ENCODE data around the gene INPP5F. TPM values are rescaled to one million over a fixed set of nuclear protein-coding genes. Genes with fewer than 3 reads are reported as not detected.

Gene INPP5F
- total and polyA plus RNA-seq, 2 donors (not counting 1 experiment from before 2014, with no cell fraction given): 15.0 to 23.3 TPM

GRCh38 chr10:119723624-119724023 lies 2.2 kb upstream of the INPP5F start:
- Histone ChIP-seq H3K79me2 (ENCODE audit: control insufficient read depth, insufficient read depth, low read length) (peaks cover 5% of the 10 kb centered on the region), H3K9ac (ENCODE audit: insufficient read depth, low read length) (no peak overlapping the region), H3K27me3 (ENCODE audit: control insufficient read depth, insufficient read depth, low read length) (no peaks in the 10 kb centered on the region), H3K4me1 (ENCODE audit: control insufficient read depth, extremely low read depth, insufficient read depth, low read length) (peaks cover 8% of the 10 kb centered on the region), H2AFZ (ENCODE audit: low read length) (peak overlapping the region; percentile 5), H3K4me2 (ENCODE audit: extremely low read depth, insufficient read depth, low read length) (no peak overlapping the region), H4K20me1 (ENCODE audit: control insufficient read depth, extremely low read depth, insufficient read depth, low read length) (no peaks in the 10 kb centered on the region), H3K36me3 (ENCODE audit: control insufficient read depth, insufficient read depth, low read length) (no peaks in the 10 kb centered on the region), H3K27ac (ENCODE audit: insufficient read depth, low read length) (no peak overlapping the region), H3K9me3 (ENCODE audit: control insufficient read depth, insufficient read depth, low read depth, low read length) (no peaks in the 10 kb centered on the region), H3K4me3 (replicated peaks in 1 of 4; ENCODE audit: control extremely low read depth in 1 of 4, insufficient read depth in 1 of 4, low read depth in 3 of 4, low read length in 4 of 4) (no peak overlapping the region)
- no peak for TF ChIP-seq EZH2 (IDR thresholded peaks at IDR 0.05; ENCODE audit: low read length, missing control alignments)
- no peak for TF ChIP-seq CTCF (conservative IDR thresholded peaks at IDR 0.05 in 1 of 2, IDR thresholded peaks at IDR 0.05 in 1 of 2; ENCODE audit: low read depth in 1 of 2, low read length in 2 of 2)
- no peak for DNase-seq (ENCODE audit: low read depth in 2 of 2)

- Histone ChIP-seq H2AFZ (ENCODE audit: low read length) (peak overlapping the region; percentile 89), H3K79me2 (ENCODE audit: control insufficient read depth, insufficient read depth, low read length) (peaks cover 5% of the 10 kb centered on the region), H3K4me1 (ENCODE audit: control insufficient read depth, extremely low read depth, insufficient read depth, low read length) (peaks cover 8% of the 10 kb centered on the region), H4K20me1 (ENCODE audit: control insufficient read depth, extremely low read depth, insufficient read depth, low read length) (no peaks in the 10 kb centered on the region), H3K9me3 (ENCODE audit: control insufficient read depth, insufficient read depth, low read depth, low read length) (no peaks in the 10 kb centered on the region), H3K9ac (ENCODE audit: insufficient read depth, low read length) (peak overlapping the region; percentile 78), H3K4me3 (replicated peaks in 1 of 4; ENCODE audit: control extremely low read depth in 1 of 4, insufficient read depth in 1 of 4, low read depth in 3 of 4, low read length in 4 of 4) (peak overlapping the region; percentile 59 to 77 (median 68)), H3K27me3 (ENCODE audit: control insufficient read depth, insufficient read depth, low read length) (no peaks in the 10 kb centered on the region), H3K27ac (ENCODE audit: insufficient read depth, low read length) (peak overlapping the region; percentile 80), H3K36me3 (ENCODE audit: control insufficient read depth, insufficient read depth, low read length) (no peaks in the 10 kb centered on the region), H3K4me2 (ENCODE audit: extremely low read depth, insufficient read depth, low read length) (peak overlapping the region; percentile 94)
- peak; percentile 36 to 49 for DNase-seq (ENCODE audit: low read depth in 2 of 2)
- TF ChIP-seq EZH2 (IDR thresholded peaks at IDR 0.05; ENCODE audit: low read length, missing control alignments) (no peak), CTCF (conservative IDR thresholded peaks at IDR 0.05 in 1 of 2, IDR thresholded peaks at IDR 0.05 in 1 of 2; ENCODE audit: low read depth in 1 of 2, low read length in 2 of 2) (no peak)
These were observed 995 bp upstream of the INPP5F start for GRCh38 chr10:119724593-119725516.

GRCh38 chr10:119725517-119725827 lies 378 bp upstream of the INPP5F start:
- TF ChIP-seq EZH2 (IDR thresholded peaks at IDR 0.05; ENCODE audit: low read length, missing control alignments): no peak
- TF ChIP-seq CTCF (conservative IDR thresholded peaks at IDR 0.05 in 1 of 2, IDR thresholded peaks at IDR 0.05 in 1 of 2; ENCODE audit: low read depth in 1 of 2, low read length in 2 of 2): no peak
- no peaks in the 10 kb centered on the region for H3K27me3 ChIP-seq (ENCODE audit: control insufficient read depth, insufficient read depth, low read length)
- H3K36me3 ChIP-seq (ENCODE audit: control insufficient read depth, insufficient read depth, low read length): no peaks in the 10 kb centered on the region
- peak overlapping the region; percentile 59 to 77 (median 68) for H3K4me3 ChIP-seq (replicated peaks in 1 of 4; ENCODE audit: control extremely low read depth in 1 of 4, insufficient read depth in 1 of 4, low read depth in 3 of 4, low read length in 4 of 4)
- H3K27ac ChIP-seq (ENCODE audit: insufficient read depth, low read length): peak overlapping the region; percentile 80
- peaks cover 5% of the 10 kb centered on the region for H3K79me2 ChIP-seq (ENCODE audit: control insufficient read depth, insufficient read depth, low read length)
- H3K4me1 ChIP-seq (ENCODE audit: control insufficient read depth, extremely low read depth, insufficient read depth, low read length): peaks cover 8% of the 10 kb centered on the region
- peak overlapping the region; percentile 89 for H2AFZ ChIP-seq (ENCODE audit: low read length)
- peak overlapping the region; percentile 94 for H3K4me2 ChIP-seq (ENCODE audit: extremely low read depth, insufficient read depth, low read length)
- peak overlapping the region; percentile 78 for H3K9ac ChIP-seq (ENCODE audit: insufficient read depth, low read length)
- H4K20me1 ChIP-seq (ENCODE audit: control insufficient read depth, extremely low read depth, insufficient read depth, low read length): no peaks in the 10 kb centered on the region
- no peaks in the 10 kb centered on the region for H3K9me3 ChIP-seq (ENCODE audit: control insufficient read depth, insufficient read depth, low read depth, low read length)
- no peak for DNase-seq (ENCODE audit: low read depth in 2 of 2)
